ENCODE results near the gene DCUN1D2. TPM values are rescaled to one million over a fixed set of nuclear protein-coding genes. Genes with fewer than 3 reads are reported as not detected.

The DCUN1D2 gene
- total and polyA plus RNA-seq, 10 donors = 6.3 to 33.1 (median 24.4) TPM

GRCh38 chr13:113499936-113500335, 9.4 kb upstream of the DCUN1D2 start:
- Histone ChIP-seq H3K27me3 (replicated peaks in 1 of 7) (no peaks in the 10 kb centered on the region), H3K9me3 (no peaks in the 10 kb centered on the region), H3K27ac (no peak overlapping the region), H3K4me1 (peaks cover 0 to 29% (median 16%) of the 10 kb centered on the region in 6 donors), H3K4me3 (no peak overlapping the region), H3K36me3 (peaks cover 3 to 100% (median 71%) of the 10 kb centered on the region in 6 donors)
- intact Hi-C loops (cut with DNase I; ENCODE audit: low total_unique reads) = no loop called here
- DNase-seq = no peak
- TF ChIP-seq CTCF (IDR thresholded peaks at IDR 0.05 in 8 of 11, conservative IDR thresholded peaks at IDR 0.05 in 3 of 11) = no peak
- TF ChIP-seq POLR2A (IDR thresholded peaks at IDR 0.05) = no peak
- no peak for TF ChIP-seq POLR2AphosphoS5 (IDR thresholded peaks at IDR 0.05)
- 85 to 92% (median 89%) methylated on average over 4 of the region's 4 CpGs for WGBS, 5 donors

GRCh38 chr13:113498905-113499304, 8.4 kb upstream of the DCUN1D2 start:
- H3K36me3 ChIP-seq = peaks cover 3 to 94% (median 64%) of the 10 kb centered on the region in 6 donors
- H3K4me1 ChIP-seq = peaks cover 0 to 39% (median 23%) of the 10 kb centered on the region in 6 donors
- no peaks in the 10 kb centered on the region for H3K27me3 ChIP-seq (replicated peaks in 1 of 7)
- no peak for TF ChIP-seq POLR2A (IDR thresholded peaks at IDR 0.05)
- no peak for TF ChIP-seq CTCF (IDR thresholded peaks at IDR 0.05 in 8 of 11, conservative IDR thresholded peaks at IDR 0.05 in 3 of 11)
- no peak for TF ChIP-seq POLR2AphosphoS5 (IDR thresholded peaks at IDR 0.05)
- WGBS, 5 donors = 86 to 96% (median 93%) methylated on average over 6 of the region's 6 CpGs
- no peak overlapping the region for H3K4me3 ChIP-seq
- no peaks in the 10 kb centered on the region for H3K9me3 ChIP-seq
- no peak for DNase-seq
- intact Hi-C loops (cut with DNase I; ENCODE audit: low total_unique reads) = no loop called here
- no peak overlapping the region for H3K27ac ChIP-seq

- WGBS, 5 donors = 50 to 100% (median 92%) methylated on average over 1 of the region's 1 CpG
- intact Hi-C loops (cut with DNase I; ENCODE audit: low total_unique reads) = no loop called here
- no peak overlapping the region for H3K4me3 ChIP-seq
- no peaks in the 10 kb centered on the region for H3K9me3 ChIP-seq
- H3K27ac ChIP-seq = peak overlapping the region in 1 of 8 donors; percentile 12
- H3K36me3 ChIP-seq = peaks cover 3 to 77% (median 53%) of the 10 kb centered on the region in 6 donors
- peaks cover 10 to 56% (median 40%) of the 10 kb centered on the region in 6 donors for H3K4me1 ChIP-seq
- no peak for DNase-seq
- no peak for TF ChIP-seq POLR2AphosphoS5 (IDR thresholded peaks at IDR 0.05)
- no peak for TF ChIP-seq POLR2A (IDR thresholded peaks at IDR 0.05)
- TF ChIP-seq CTCF (IDR thresholded peaks at IDR 0.05 in 8 of 11, conservative IDR thresholded peaks at IDR 0.05 in 3 of 11) = no peak
- no peaks in the 10 kb centered on the region for H3K27me3 ChIP-seq (replicated peaks in 1 of 7)
Observed at GRCh38 chr13:113497217-113497616, 6.7 kb upstream of the DCUN1D2 start.

GRCh38 chr13:113495494-113496210, 5.1 kb upstream of the DCUN1D2 start:
- H3K4me1 ChIP-seq = peaks cover 17 to 69% (median 49%) of the 10 kb centered on the region in 6 donors
- no peak for DNase-seq
- intact Hi-C loops (cut with DNase I; ENCODE audit: low total_unique reads) = no loop called here
- no peaks in the 10 kb centered on the region for H3K9me3 ChIP-seq
- peaks cover 3 to 61% (median 38%) of the 10 kb centered on the region in 6 donors for H3K36me3 ChIP-seq
- peak overlapping the region in 3 of 8 donors; percentile 4 to 23 (median 19) for H3K4me3 ChIP-seq
- H3K27me3 ChIP-seq (replicated peaks in 1 of 7) = no peaks in the 10 kb centered on the region
- 63 to 77% (median 69%) methylated on average over 26 of the region's 26 CpGs for WGBS, 5 donors
- no peak for TF ChIP-seq CTCF (IDR thresholded peaks at IDR 0.05 in 8 of 11, conservative IDR thresholded peaks at IDR 0.05 in 3 of 11)
- TF ChIP-seq POLR2AphosphoS5 (IDR thresholded peaks at IDR 0.05) = peak in 2 of 3 donors; percentile 24 to 37
- H3K27ac ChIP-seq = peak overlapping the region in 6 of 8 donors; percentile 7 to 48 (median 20)

Measured in spleen (tissue), 11 donors.